Kidney epithelial cell (primary cell): Measurements from ENCODE around the gene HHAT. TPM values are rescaled to one million over a fixed set of nuclear protein-coding genes. Genes with fewer than 3 reads are reported as not detected.

Source experiments
- DNase-seq: peaks from one replicate; pipeline ENCODE4 v3.0.0-alpha.2; 2010; ENCODE audit warnings: low read depth
- H3K27me3 ChIP-seq: 2 replicates; pipeline ENCODE4 v1.6.0; 2011; ENCODE audit warnings: low read length; ENCODE audit not compliant: control insufficient read depth, insufficient read depth
- H3K36me3 ChIP-seq: 2 replicates; pipeline ENCODE4 v1.5.1; 2011; ENCODE audit warnings: low read length; ENCODE audit not compliant: control insufficient read depth, insufficient read depth
- H3K4me3 ChIP-seq: 2 replicates; pipeline ENCODE4 v1.5.1; 2011; ENCODE audit warnings: low read depth, mild to moderate bottlenecking, control low read depth, low read length
- CTCF ChIP-seq: IDR thresholded peaks from 2 replicates; pipeline ENCODE4 v1.5.1; 2011; ENCODE audit warnings: mild to moderate bottlenecking, moderate library complexity, low read length, control low read depth, inconsistent platforms; ENCODE audit not compliant: insufficient read depth, poor library complexity, severe bottlenecking
- total RNA-seq: library from RNA; depleted of rRNA; stranded (reverse); fragments of >200 nt; gene quantifications from 2 replicates; pipeline ENCODE4 v1.2.3, GENCODE V29; 2015

Gene HHAT
- 12.9 and 15.0 TPM in 2 replicates for total RNA-seq

- no peak for DNase-seq
- no peak for TF ChIP-seq CTCF
- peak within 1 kb of the TSS; percentile 75 for H3K4me3 ChIP-seq
- no peaks in the 10 kb centered on the region for H3K36me3 ChIP-seq
- no peaks in the 10 kb centered on the region for H3K27me3 ChIP-seq
These were observed at the start of gene HHAT for GRCh38 chr1:210328746-210329503. Gene HHAT (plus strand): TSS chr1:210328902. CDS start chr1:210348976, 20,074 bp downstream.

DNA sequence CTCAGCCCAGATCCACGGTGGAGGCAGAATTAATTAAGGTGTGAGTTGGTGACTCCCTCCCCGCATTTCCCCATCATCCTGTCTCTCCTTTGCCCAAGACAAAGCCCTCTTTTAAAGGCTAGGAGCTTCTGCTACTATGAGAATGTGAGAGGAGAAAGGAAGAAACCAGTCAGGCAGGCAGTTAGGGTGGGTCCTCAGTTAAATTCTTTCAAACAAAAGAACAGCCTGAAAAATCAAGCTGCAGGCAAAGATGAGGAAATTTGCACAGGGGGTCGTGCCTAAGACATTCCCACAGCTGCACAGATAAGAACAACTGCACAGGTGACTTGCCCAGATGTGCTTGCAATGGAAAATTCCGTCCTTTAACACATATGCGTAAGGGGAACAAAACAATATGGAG, 48.5 kb upstream of the HHAT start:
- peaks cover 2% of the 10 kb centered on the region for H3K27me3 ChIP-seq
- H3K4me3 ChIP-seq, result no peak overlapping the region
- DNase-seq, result no peak
- no peaks in the 10 kb centered on the region for H3K36me3 ChIP-seq
- TF ChIP-seq CTCF, result no peak

DNA sequence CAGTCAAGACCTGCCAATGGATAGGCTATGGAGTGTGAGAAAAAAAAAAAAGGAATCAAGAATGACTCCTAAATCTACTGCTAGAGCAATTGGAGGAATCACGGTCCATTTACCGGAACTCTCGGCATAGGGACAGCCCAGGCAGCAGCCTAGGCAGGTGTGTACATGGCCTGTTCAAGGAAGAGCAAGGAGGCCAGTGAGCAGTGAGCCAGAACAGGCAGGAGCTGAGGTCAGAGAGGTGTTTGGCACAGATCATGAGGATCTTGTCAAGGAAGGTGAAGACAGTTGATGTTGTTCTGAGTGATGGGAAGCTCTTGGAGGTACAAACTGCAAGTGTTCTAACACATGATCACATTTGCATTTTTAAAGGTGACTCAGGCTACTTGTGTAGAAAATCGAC, 40.6 kb upstream of the HHAT start:
- peaks cover 5% of the 10 kb centered on the region for H3K27me3 ChIP-seq
- TF ChIP-seq CTCF, result no peak
- no peak overlapping the region for H3K4me3 ChIP-seq
- H3K36me3 ChIP-seq, result no peaks in the 10 kb centered on the region
- DNase-seq, result no peak

- no peak for TF ChIP-seq CTCF
- Histone ChIP-seq H3K27me3 (peaks cover 5% of the 10 kb centered on the region), H3K4me3 (no peak overlapping the region), H3K36me3 (no peaks in the 10 kb centered on the region)
- DNase-seq, result no peak
These were observed 39.5 kb upstream of the HHAT start for GRCh38 chr1:210289248-210289647.

GRCh38 chr1:210291081-210291764, 37.5 kb upstream of the HHAT start:
- no peak for TF ChIP-seq CTCF
- H3K4me3 ChIP-seq, result no peak overlapping the region
- no peak for DNase-seq
- H3K27me3 ChIP-seq, result no peaks in the 10 kb centered on the region
- H3K36me3 ChIP-seq, result no peaks in the 10 kb centered on the region
